Mucosa of stomach (tissue), 1 donor: ENCODE results near the gene LILRB2.
"Not testable (repeated sequence)": the region's sequence is repeated elsewhere in the genome, so short reads cannot be mapped to it uniquely, and the experiment has no call there.

Experiments used
- H3K27me3 ChIP-seq: one replicate; pipeline ENCODE4 v1.7.0; 2013; ENCODE audit warnings: mild to moderate bottlenecking, low read length; ENCODE audit not compliant: control insufficient read depth, insufficient read depth
- H3K36me3 ChIP-seq: one replicate; pipeline ENCODE4 v1.7.0; 2013; ENCODE audit warnings: low read length; ENCODE audit not compliant: control insufficient read depth, insufficient read depth
- H3K4me1 ChIP-seq: one replicate; pipeline ENCODE4 v1.7.0; 2013; ENCODE audit warnings: mild to moderate bottlenecking, low read length; ENCODE audit not compliant: control insufficient read depth, insufficient read depth
- H3K4me3 ChIP-seq: one replicate; pipeline ENCODE4 v1.7.0; 2013; ENCODE audit warnings: low read length
- H3K9ac ChIP-seq: one replicate; pipeline ENCODE4 v1.7.0; 2013; ENCODE audit warnings: mild to moderate bottlenecking, low read length, moderate library complexity
- H3K9me3 ChIP-seq: one replicate; pipeline ENCODE4 v1.7.0; 2013; ENCODE audit warnings: mild to moderate bottlenecking, low read length, moderate library complexity; ENCODE audit not compliant: control insufficient read depth
- donor health status: Pancreatic carcinoma.

Gene LILRB2

DNA sequence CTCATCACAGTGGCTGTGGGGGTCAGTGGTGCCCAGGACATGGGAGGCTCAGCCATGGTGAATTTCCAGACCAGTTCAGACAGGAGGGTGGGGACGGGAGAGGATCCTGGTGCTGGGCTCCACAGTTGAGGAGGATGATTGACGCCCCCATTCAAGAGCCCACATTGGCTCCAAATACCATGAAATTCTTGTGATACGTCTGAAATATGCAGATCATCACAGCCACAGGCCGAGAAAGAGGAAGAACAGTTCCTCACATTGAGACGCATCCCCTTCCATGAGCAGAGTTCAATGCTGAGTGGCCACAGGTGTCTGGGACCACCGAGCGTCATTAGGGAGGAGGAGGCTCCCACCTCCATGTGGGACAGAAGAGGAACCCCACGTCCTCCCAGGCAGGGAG, 37.1 kb downstream of the LILRB2 start:
- not testable (repeated sequence) for H3K27me3 ChIP-seq, H3K4me3 ChIP-seq, H3K36me3 ChIP-seq, H3K9ac ChIP-seq, H3K4me1 ChIP-seq, H3K9me3 ChIP-seq

DNA sequence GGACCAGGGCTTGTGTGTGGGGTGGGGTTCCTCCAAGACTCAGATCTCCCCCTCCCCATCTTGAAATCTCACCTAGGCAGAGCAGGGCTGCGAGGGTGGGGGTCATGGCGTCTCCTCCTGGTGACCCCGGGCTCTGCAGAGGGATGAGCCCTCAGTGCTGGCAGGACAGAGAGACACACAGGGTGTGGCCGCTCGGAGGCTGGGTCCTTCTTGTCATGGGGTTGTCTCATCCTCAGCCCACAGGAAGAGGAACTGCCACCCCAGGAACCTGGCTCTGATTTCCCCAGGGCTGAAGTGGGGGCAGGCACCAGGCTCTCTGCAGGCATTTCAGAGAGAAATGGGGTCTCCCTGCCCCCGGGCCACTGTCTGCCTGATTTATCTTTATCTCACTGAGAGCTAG, 38.3 kb downstream of the LILRB2 start, which contains the start of gene LILRA6:
Gene LILRA6 (minus strand): TSS at position 145 of the 400 bp plus-strand sequence.
- H3K36me3 ChIP-seq, H3K4me1 ChIP-seq, H3K27me3 ChIP-seq, H3K9me3 ChIP-seq, H3K9ac ChIP-seq, H3K4me3 ChIP-seq: not testable (repeated sequence)

DNA sequence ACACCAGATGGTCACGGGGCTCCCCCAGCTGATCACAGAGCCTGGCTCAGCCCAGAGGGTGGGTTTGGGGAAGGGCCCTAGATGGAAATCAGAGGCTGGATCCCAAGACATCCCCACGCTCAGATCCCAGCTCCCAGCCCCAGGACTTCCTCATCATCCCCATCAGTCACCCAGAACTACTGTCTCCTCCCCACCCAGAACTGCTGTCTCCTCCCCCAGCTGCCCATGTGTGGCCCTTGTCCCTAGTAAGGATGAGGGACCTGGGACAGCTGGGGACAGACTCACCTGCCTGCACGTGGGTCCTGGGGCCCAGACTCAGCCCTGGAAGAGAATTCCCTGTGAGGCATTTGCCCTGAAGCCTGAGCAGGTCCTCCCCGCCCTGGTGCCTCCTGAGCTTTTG, 38.7 kb downstream of the LILRB2 start:
- H3K4me1 ChIP-seq, H3K9ac ChIP-seq, H3K36me3 ChIP-seq, H3K4me3 ChIP-seq, H3K27me3 ChIP-seq, H3K9me3 ChIP-seq: not testable (repeated sequence)

DNA sequence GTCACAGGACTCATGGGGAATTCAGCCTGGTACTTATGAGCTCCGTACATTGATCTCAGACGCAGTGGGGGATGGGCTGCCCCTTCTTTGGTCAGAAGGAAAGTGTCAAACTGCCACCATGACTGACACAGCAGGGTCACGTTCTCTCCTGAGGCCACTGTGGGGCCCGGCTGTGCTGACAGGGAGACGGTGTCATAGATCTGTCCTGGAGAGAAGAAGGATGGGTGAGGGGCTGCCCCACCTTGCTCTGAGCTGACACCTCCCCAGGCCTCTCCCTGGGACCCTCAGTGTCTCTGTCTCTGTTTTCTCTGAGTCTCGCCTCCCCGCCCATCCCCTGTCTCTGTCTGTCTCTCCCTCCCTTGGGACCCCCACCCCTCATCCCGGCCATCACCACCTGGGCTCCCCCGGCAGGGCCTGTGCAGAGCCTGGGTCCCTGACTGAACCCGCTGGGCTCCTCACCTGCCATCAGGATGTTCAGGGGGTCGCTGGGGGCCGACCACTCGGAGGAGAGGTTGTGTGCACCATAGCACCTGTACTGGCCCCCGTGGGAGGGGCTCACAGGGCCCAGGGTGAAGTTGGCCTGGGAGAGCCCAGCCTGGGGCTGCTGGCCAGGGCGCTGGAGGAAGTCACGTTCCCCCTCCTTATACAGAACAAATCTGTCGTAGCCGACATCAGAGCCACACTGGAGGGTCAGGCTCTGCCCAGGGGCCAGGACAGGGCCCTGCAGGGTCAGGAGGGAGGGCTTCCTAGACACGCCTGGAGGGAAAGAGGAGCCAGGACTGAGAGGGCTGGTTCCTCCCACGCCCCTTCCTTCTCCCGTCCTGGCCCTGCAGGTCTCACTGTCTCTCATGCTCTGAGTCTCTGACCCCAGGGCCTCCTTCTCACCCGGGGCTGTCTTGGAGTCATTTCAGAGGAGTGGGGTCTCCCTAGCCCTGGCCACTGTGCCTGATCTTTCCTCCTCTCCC, 40.3 kb downstream of the LILRB2 start:
- not testable (repeated sequence) for H3K4me1 ChIP-seq, H3K4me3 ChIP-seq, H3K36me3 ChIP-seq, H3K9me3 ChIP-seq, H3K9ac ChIP-seq, H3K27me3 ChIP-seq

DNA sequence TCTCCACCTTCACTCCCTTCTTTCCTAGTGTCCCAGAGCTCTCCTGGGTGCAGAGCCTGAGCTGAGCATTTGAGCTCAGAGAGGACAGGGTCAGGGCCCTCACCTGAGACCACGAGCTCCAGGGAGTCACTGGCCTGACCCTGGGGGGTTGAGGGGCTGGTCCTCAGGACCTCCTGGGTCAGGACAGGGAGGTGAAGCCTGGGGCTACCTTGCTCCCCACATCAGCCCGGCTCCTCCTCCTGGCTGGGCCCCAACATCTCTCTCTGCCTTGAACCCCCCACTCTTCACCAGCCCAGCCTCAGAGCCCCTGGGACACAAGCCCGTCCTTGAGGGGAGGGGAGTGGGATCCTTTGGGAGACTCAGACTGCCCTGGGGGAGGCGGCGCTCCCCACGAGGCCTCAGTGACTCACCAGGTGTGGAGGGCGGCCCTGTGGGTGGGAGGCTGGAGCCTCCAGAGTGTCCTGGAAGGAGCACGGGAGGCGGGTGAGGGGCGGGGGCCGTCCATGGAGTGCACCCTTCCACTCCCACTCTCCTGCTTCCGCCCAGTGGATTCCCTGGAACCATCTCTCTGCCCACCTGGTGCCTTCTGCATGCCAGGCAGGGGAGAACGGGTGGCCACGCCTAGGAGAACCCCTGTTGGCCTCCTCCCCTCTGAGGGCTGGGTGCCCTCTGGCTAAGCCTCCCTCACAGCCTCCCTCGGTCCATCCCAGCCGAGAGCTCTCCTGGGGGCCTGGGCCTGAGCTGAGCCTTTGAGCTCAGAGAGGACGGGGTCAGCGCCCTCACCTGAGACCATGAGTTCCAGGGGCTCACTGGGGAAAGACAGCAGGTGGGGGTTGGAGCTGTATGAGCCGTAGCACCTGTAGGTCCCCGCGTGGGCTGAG, 41.2 kb downstream of the LILRB2 start:
- H3K4me3 ChIP-seq, H3K9ac ChIP-seq, H3K9me3 ChIP-seq, H3K27me3 ChIP-seq, H3K36me3 ChIP-seq, H3K4me1 ChIP-seq: not testable (repeated sequence)

DNA sequence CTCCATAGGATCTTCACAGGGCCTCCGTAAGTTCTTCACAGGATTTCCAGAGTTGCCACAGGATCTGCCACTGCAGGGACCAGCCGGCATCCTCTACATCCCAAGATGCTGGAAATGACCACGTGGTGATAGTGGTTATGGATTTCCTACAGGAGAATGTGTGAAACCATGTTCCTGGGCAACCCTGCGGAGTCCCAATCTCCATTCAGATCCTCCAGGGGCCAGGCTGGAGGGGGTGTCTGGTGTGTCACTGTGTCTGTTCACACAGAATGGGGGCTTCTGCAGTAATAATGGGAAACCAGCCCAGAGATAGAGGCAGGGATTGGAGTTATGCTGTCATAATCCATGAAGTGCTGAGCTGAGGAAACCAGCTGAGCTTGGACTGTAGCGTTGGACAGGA, 47.0 kb downstream of the LILRB2 start:
- no peaks in the 10 kb centered on the region for H3K36me3 ChIP-seq
- peaks cover 1% of the 10 kb centered on the region for H3K27me3 ChIP-seq
- H3K9me3 ChIP-seq = no peaks in the 10 kb centered on the region
- no peaks in the 10 kb centered on the region for H3K4me1 ChIP-seq
- H3K4me3 ChIP-seq = no peak overlapping the region
- H3K9ac ChIP-seq = no peak overlapping the region

DNA sequence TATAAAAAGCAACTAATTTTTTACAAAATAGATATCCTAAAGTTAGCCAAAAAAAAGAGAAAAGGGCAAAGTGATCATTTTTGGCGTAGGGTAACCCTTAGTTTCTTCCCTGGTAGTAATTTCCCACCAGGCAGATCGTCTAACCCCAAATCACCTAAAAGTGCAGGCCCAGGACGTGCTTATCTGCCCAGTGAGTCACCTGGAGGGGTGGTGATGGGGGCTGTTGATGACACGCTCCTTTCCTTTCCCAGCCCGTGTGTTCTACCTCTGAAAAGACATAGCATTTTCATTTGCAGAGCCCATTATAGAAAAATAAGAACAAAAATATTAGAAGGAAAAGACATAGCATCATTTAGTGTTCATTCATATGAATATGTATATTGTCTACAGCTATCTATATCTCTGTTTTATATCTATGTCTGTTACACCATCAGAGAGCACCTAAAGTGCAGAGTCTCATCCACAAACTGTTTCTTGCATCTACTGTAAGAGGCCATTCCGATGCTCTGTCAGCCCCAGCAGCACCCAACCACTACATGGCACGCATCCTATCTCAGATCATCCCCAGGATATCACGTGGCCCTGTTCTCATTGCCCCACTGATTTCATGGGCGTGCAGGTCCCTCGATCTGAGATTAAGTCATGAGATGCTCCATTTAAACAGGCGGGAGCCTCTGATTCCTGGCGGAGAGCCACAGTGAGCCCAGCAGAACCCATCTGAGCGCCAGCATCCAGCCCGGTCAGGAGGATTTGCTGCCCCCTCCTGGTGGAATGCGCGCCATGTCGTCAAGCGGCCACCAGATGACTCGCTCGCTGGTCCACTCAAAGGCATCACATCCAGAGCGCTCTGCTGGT, 49.6 kb downstream of the LILRB2 start:
- H3K9ac ChIP-seq = no peak overlapping the region
- no peaks in the 10 kb centered on the region for H3K36me3 ChIP-seq
- H3K4me1 ChIP-seq = no peaks in the 10 kb centered on the region
- no peaks in the 10 kb centered on the region for H3K9me3 ChIP-seq
- H3K27me3 ChIP-seq = no peaks in the 10 kb centered on the region
- no peak overlapping the region for H3K4me3 ChIP-seq

DNA sequence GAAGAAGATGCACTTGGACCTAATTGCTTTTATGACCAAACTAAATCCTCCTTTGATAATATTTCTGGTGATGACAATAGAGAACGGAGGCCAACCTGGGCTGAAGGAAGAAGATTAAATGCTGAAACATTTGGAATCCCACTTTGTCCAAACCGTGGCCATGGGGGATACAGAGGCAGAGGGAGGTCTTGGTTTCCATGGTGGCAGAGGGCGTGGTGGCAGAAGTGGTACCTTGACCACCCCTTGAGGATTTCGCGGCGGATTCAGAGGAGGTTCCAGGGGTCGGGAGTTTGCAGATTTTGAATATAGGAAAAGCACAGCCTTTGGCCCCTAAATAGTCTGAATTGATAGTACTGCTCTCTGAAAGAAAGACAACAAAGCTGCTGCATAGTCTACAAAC, 50.9 kb downstream of the LILRB2 start:
- H3K27me3 ChIP-seq = no peaks in the 10 kb centered on the region

DNA sequence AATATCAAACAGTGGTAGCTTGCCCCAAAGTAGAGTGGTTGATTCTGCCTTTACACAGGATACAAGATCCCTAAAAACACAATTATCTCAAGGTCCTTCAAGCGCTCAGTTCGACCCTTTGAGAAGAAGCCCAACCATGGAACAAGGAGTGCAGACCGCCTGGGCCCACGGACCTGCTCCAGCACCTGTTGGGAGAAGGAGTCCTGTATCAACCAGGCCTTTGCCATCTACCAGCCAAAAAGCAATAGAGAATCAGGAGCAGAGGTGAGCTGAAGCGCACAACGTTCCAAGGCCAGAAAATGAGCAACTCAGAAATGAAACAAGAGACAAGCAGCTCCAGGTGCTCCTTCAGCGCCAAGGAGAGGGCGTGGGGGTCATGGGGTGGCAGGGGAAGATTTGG, 51.8 kb downstream of the LILRB2 start:
- no peak overlapping the region for H3K4me3 ChIP-seq
- no peak overlapping the region for H3K9ac ChIP-seq
- no peaks in the 10 kb centered on the region for H3K27me3 ChIP-seq
- no peaks in the 10 kb centered on the region for H3K9me3 ChIP-seq
- H3K4me1 ChIP-seq = no peaks in the 10 kb centered on the region
- no peaks in the 10 kb centered on the region for H3K36me3 ChIP-seq

More for the DNA sequence above, 50.9 kb downstream of the LILRB2 start:
- Histone ChIP-seq H3K9me3 (no peaks in the 10 kb centered on the region), H3K4me3 (no peak overlapping the region), H3K9ac (no peak overlapping the region), H3K4me1 (no peaks in the 10 kb centered on the region), H3K36me3 (no peaks in the 10 kb centered on the region)

DNA sequence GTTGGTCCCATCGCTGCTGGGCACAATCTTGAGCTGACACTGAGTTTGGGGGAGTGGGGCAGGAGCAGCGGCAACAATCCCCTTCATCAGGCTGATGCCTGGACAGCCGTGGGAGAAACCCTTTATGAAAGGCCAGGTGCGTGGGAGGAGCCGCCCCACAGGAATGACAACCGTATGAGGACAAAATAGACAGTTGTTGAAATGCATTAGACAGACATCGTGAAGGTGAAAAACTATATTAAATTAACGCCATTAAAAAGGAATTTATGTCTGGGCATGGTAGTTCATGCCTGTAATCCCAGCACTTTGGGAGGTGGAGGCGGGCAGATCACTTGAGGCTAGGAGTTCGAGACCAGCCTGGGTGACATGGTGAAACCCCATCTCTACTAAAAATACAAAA, 56.3 kb downstream of the LILRB2 start:
- H3K4me3 ChIP-seq, H3K9ac ChIP-seq, H3K9me3 ChIP-seq, H3K27me3 ChIP-seq, H3K36me3 ChIP-seq, H3K4me1 ChIP-seq: not testable (repeated sequence)

DNA sequence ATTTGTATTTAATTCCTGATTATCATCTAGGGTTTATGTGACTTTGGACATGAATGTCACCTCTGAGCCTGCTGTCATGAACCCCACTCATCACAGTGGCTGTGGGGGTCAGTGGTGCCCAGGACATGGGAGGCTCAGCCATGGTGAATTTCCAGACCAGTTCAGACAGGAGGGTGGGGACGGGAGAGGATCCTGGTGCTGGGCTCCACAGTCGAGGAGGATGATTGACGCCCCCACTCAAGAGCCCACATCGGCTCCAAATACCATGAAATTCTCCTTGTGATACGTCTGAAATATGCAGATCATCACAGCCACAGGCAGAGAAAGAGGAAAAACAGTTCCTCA, 57.0 kb downstream of the LILRB2 start:
- not testable (repeated sequence) for H3K9ac ChIP-seq, H3K4me1 ChIP-seq, H3K36me3 ChIP-seq, H3K9me3 ChIP-seq, H3K27me3 ChIP-seq, H3K4me3 ChIP-seq
